Liver (tissue), 9 donors: ENCODE results near the gene CHTF18. TPM values are rescaled to one million over a fixed set of nuclear protein-coding genes. Genes with fewer than 3 reads are reported as not detected.

Source experiments
- DNase-seq: peaks from one replicate; pipeline ENCODE4 v3.0.0-alpha.2; 2017; ENCODE audit warnings: low spot score
- H3K27ac ChIP-seq, 2 donors: one replicate each; pipeline ENCODE4 v1.7.0; 2013; ENCODE audit warnings: inconsistent platforms in 2 of 2, low read length in 2 of 2, control low read depth in 1 of 2, low read depth in 1 of 2, mild to moderate bottlenecking in 1 of 2
- H3K27me3 ChIP-seq, 4 donors: one replicate each; pipeline versions ENCODE4 v1.6.1 to v1.7.0; 2013; ENCODE audit warnings: low read length in 3 of 4, inconsistent platforms in 1 of 4, mild to moderate bottlenecking in 1 of 4, moderate library complexity in 1 of 4; ENCODE audit not compliant: control insufficient read depth in 4 of 4, insufficient read depth in 4 of 4
- H3K36me3 ChIP-seq, 4 donors: one replicate each; pipeline versions ENCODE4 v1.6.1 to v1.7.0; 2013; ENCODE audit warnings: low read length in 3 of 4, mild to moderate bottlenecking in 3 of 4, low read depth in 1 of 4, moderate library complexity in 1 of 4; ENCODE audit not compliant: control insufficient read depth in 4 of 4, insufficient read depth in 3 of 4
- H3K4me1 ChIP-seq, 4 donors: one replicate each; pipeline versions ENCODE4 v1.6.1 to v1.7.0; 2013; ENCODE audit warnings: low read length in 3 of 4, mild to moderate bottlenecking in 3 of 4, moderate library complexity in 1 of 4; ENCODE audit not compliant: control insufficient read depth in 4 of 4, insufficient read depth in 4 of 4
- H3K4me3 ChIP-seq, 3 donors: one replicate each; pipeline versions ENCODE4 v1.6.1 to v1.7.0; 2013; ENCODE audit warnings: low read length in 3 of 3, control low read depth in 1 of 3, low read depth in 1 of 3, mild to moderate bottlenecking in 1 of 3
- H3K9ac ChIP-seq, 2 donors: one replicate each; pipeline ENCODE4 v1.7.0; 2013; ENCODE audit warnings: low read length in 2 of 2, mild to moderate bottlenecking in 2 of 2, moderate library complexity in 2 of 2, control low read depth in 1 of 2, low read depth in 1 of 2
- H3K9me3 ChIP-seq, 4 donors: one replicate each; pipeline versions ENCODE4 v1.6.1 to v1.7.0; 2013; ENCODE audit warnings: low read length in 3 of 4; ENCODE audit not compliant: control insufficient read depth in 4 of 4
- EGR1 ChIP-seq, 2 donors: IDR thresholded peaks; 2 replicates each; pipeline ENCODE4 v1.6.1; 2016 to 2018; ENCODE audit warnings: antibody characterized with exemption in 2 of 2, low read depth in 2 of 2
- FOXA2 ChIP-seq: IDR thresholded peaks from 2 replicates; pipeline ENCODE4 v1.6.1; 2016; ENCODE audit warnings: antibody characterized with exemption
- GABPA ChIP-seq, 2 donors: IDR thresholded peaks in 1 of 2; conservative IDR thresholded peaks in 1 of 2; 2 replicates each; pipeline ENCODE4 v1.6.1; 2016; ENCODE audit warnings: antibody characterized with exemption in 2 of 2, mild to moderate bottlenecking in 1 of 2, moderate library complexity in 1 of 2
- HNF4G ChIP-seq: IDR thresholded peaks from 2 replicates; pipeline ENCODE4 v1.6.1; 2016; ENCODE audit warnings: antibody characterized with exemption
- JUND ChIP-seq, 2 donors: IDR thresholded peaks; 2 replicates each; pipeline ENCODE4 v1.6.1; 2016; ENCODE audit warnings: antibody characterized with exemption in 2 of 2
- NR2F2 ChIP-seq: IDR thresholded peaks from 2 replicates; pipeline ENCODE4 v1.6.1; 2016; ENCODE audit warnings: antibody characterized with exemption
- RAD21 ChIP-seq, 2 donors: IDR thresholded peaks; 2 replicates each; pipeline ENCODE4 v1.6.1; 2016; ENCODE audit warnings: antibody characterized with exemption in 2 of 2, mild to moderate bottlenecking in 2 of 2
- RXRA ChIP-seq, 2 donors: IDR thresholded peaks; 2 replicates each; pipeline ENCODE4 v1.6.1; 2017 to 2018; ENCODE audit warnings: antibody characterized with exemption in 2 of 2, mild to moderate bottlenecking in 1 of 2
- SP1 ChIP-seq: IDR thresholded peaks from 2 replicates; pipeline ENCODE4 v1.6.1; 2018; ENCODE audit warnings: antibody characterized with exemption, mild to moderate bottlenecking
- TAF1 ChIP-seq: conservative IDR thresholded peaks from 2 replicates; pipeline ENCODE4 v1.6.1; 2016; ENCODE audit warnings: antibody characterized with exemption, mild to moderate bottlenecking
- YY1 ChIP-seq: IDR thresholded peaks from 2 replicates; pipeline ENCODE4 v1.6.1; 2016; ENCODE audit warnings: antibody characterized with exemption, mild to moderate bottlenecking
- WGBS: extraction: QIAGEN DNeasy Blood & Tissue Kit; methylation state at CpG from one replicate; pipeline ENCODE4 v1.1.7; 2013; 5-methylcytosine and 5-hydroxymethylcytosine counted together
- polyA plus RNA-seq, 2 donors: library from polyadenylated mRNA; stranded (reverse) in 1 of 2; unstranded in 1 of 2; fragments of 200-250 nt in 1 of 2; fragments of >200 nt in 1 of 2; fragmentation: Nextera tagmentation in 1 of 2; extraction: Ambion mirVana in 1 of 2; gene quantifications; one replicate each; pipeline versions ENCODE4 v1.2.1 to v1.2.3, GENCODE V29; 2013 to 2015
- total RNA-seq, 2 donors: library from RNA; depleted of rRNA; stranded (reverse); fragments of >200 nt; gene quantifications; one replicate each; pipeline ENCODE4 v1.2.3, GENCODE V29; 2014
- TF ChIP-seq, protein P1 (sequence below): fragments of 150-350 bp; IDR thresholded peaks from 2 replicates; pipeline ENCODE4 v1.5.1; 2017; ENCODE audit warnings: improper control_type of control experiment, low read depth, low read length; ENCODE audit not compliant: missing input control
- TF ChIP-seq, protein P2 (sequence below): IDR thresholded peaks from 2 replicates; pipeline ENCODE4 v1.6.1; 2016; ENCODE audit warnings: antibody characterized with exemption
- TF ChIP-seq, protein P3 (sequence below): IDR thresholded peaks from 2 replicates; pipeline ENCODE4 v1.6.1; 2016; ENCODE audit warnings: antibody characterized with exemption, mild to moderate bottlenecking
- TF ChIP-seq, protein P4 (sequence below): IDR thresholded peaks from 2 replicates; pipeline ENCODE4 v1.6.1; 2016; ENCODE audit warnings: antibody characterized with exemption
- donor health status: healthy.
- donor health status: healthy.
- donor health status: healthy.
- donor health status: healthy.
- donor health status: healthy.

CHTF18 gene
- total and polyA plus RNA-seq, 4 donors, result 1.7 to 15.6 (median 3.9) TPM

GRCh38 chr16:781346-782010 lies 6.9 kb upstream of the CHTF18 start (continued):
- TF ChIP-seq, protein P1, sequence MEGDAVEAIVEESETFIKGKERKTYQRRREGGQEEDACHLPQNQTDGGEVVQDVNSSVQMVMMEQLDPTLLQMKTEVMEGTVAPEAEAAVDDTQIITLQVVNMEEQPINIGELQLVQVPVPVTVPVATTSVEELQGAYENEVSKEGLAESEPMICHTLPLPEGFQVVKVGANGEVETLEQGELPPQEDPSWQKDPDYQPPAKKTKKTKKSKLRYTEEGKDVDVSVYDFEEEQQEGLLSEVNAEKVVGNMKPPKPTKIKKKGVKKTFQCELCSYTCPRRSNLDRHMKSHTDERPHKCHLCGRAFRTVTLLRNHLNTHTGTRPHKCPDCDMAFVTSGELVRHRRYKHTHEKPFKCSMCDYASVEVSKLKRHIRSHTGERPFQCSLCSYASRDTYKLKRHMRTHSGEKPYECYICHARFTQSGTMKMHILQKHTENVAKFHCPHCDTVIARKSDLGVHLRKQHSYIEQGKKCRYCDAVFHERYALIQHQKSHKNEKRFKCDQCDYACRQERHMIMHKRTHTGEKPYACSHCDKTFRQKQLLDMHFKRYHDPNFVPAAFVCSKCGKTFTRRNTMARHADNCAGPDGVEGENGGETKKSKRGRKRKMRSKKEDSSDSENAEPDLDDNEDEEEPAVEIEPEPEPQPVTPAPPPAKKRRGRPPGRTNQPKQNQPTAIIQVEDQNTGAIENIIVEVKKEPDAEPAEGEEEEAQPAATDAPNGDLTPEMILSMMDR, result no peak
- no peak for TF ChIP-seq HNF4G
- no peak for TF ChIP-seq EGR1 (IDR thresholded peaks at IDR 0.05; ENCODE audit: low read depth in 2 of 2)
- TF ChIP-seq, protein P2, sequence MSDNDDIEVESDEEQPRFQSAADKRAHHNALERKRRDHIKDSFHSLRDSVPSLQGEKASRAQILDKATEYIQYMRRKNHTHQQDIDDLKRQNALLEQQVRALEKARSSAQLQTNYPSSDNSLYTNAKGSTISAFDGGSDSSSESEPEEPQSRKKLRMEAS, result no peak

- Histone ChIP-seq H3K9ac (no peak overlapping the region), H3K9me3 (no peaks in the 10 kb centered on the region), H3K4me3 (no peak overlapping the region), H3K27ac (no peak overlapping the region), H3K27me3 (peaks cover 0 to 4% (median 0%) of the 10 kb centered on the region in 4 donors), H3K4me1 (peaks cover 0 to 4% (median 3%) of the 10 kb centered on the region in 4 donors), H3K36me3 (peaks cover 0 to 3% (median 0%) of the 10 kb centered on the region in 4 donors)
- DNase-seq, result no peak
- 58% methylated on average over 6 of the region's 6 CpGs for WGBS
- TF ChIP-seq RXRA (IDR thresholded peaks at IDR 0.05), result no peak
- TF ChIP-seq, protein P1, result no peak
These were observed 6.2 kb upstream of the CHTF18 start for GRCh38 chr16:782258-782657.

- no peak overlapping the region for H3K27ac ChIP-seq
- no peak for TF ChIP-seq RAD21 (IDR thresholded peaks at IDR 0.05)
- TF ChIP-seq, protein P3, sequence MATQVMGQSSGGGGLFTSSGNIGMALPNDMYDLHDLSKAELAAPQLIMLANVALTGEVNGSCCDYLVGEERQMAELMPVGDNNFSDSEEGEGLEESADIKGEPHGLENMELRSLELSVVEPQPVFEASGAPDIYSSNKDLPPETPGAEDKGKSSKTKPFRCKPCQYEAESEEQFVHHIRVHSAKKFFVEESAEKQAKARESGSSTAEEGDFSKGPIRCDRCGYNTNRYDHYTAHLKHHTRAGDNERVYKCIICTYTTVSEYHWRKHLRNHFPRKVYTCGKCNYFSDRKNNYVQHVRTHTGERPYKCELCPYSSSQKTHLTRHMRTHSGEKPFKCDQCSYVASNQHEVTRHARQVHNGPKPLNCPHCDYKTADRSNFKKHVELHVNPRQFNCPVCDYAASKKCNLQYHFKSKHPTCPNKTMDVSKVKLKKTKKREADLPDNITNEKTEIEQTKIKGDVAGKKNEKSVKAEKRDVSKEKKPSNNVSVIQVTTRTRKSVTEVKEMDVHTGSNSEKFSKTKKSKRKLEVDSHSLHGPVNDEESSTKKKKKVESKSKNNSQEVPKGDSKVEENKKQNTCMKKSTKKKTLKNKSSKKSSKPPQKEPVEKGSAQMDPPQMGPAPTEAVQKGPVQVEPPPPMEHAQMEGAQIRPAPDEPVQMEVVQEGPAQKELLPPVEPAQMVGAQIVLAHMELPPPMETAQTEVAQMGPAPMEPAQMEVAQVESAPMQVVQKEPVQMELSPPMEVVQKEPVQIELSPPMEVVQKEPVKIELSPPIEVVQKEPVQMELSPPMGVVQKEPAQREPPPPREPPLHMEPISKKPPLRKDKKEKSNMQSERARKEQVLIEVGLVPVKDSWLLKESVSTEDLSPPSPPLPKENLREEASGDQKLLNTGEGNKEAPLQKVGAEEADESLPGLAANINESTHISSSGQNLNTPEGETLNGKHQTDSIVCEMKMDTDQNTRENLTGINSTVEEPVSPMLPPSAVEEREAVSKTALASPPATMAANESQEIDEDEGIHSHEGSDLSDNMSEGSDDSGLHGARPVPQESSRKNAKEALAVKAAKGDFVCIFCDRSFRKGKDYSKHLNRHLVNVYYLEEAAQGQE, result no peak
- no peak for TF ChIP-seq FOXA2
- TF ChIP-seq GABPA (IDR thresholded peaks at IDR 0.05 in 1 of 2, conservative IDR thresholded peaks at IDR 0.05 in 1 of 2), result no peak
- no peak for TF ChIP-seq EGR1 (IDR thresholded peaks at IDR 0.05; ENCODE audit: low read depth in 2 of 2)
- TF ChIP-seq, protein P4, sequence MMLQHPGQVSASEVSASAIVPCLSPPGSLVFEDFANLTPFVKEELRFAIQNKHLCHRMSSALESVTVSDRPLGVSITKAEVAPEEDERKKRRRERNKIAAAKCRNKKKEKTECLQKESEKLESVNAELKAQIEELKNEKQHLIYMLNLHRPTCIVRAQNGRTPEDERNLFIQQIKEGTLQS, result no peak
- no peak for TF ChIP-seq SP1
- TF ChIP-seq, protein P1, result no peak
- no peak for TF ChIP-seq NR2F2
- TF ChIP-seq YY1, result no peak
- TF ChIP-seq JUND (IDR thresholded peaks at IDR 0.05), result no peak
- TF ChIP-seq HNF4G, result no peak
- TF ChIP-seq TAF1, result no peak
- H3K9ac ChIP-seq, result no peak overlapping the region
- H3K36me3 ChIP-seq, result peaks cover 0 to 3% (median 0%) of the 10 kb centered on the region in 4 donors
- H3K9me3 ChIP-seq, result no peaks in the 10 kb centered on the region
- DNase-seq, result no peak
- 68% methylated on average over 36 of the region's 36 CpGs for WGBS
- H3K4me3 ChIP-seq, result no peak overlapping the region
- H3K4me1 ChIP-seq, result peaks cover 0 to 10% (median 9%) of the 10 kb centered on the region in 4 donors
- peaks cover 0 to 4% (median 0%) of the 10 kb centered on the region in 4 donors for H3K27me3 ChIP-seq
These were observed 5.5 kb upstream of the CHTF18 start for GRCh38 chr16:782766-783403.
